ENCODE results near the gene MGLL.

The MGLL gene

GRCh38 chr3:127787571-127788365 is 34.5 kb downstream of the MGLL start:
- no peak for DNase-seq

- no peak for DNase-seq
These were observed 35.2 kb downstream of the MGLL start for GRCh38 chr3:127787071-127787490.

GRCh38 chr3:127786353-127787070 is 35.8 kb downstream of the MGLL start:
- DNase-seq, result no peak

GRCh38 chr3:127785711-127786265 is 36.5 kb downstream of the MGLL start:
- no peak for DNase-seq

GRCh38 chr3:127784865-127785710 is 37.2 kb downstream of the MGLL start:
- DNase-seq, result no peak

- no peak for DNase-seq
These were observed 38.0 kb downstream of the MGLL start for GRCh38 chr3:127784283-127784682.

- no peak for DNase-seq
These were observed 38.6 kb downstream of the MGLL start for GRCh38 chr3:127783642-127784160.

GRCh38 chr3:127783166-127783565 is 39.1 kb downstream of the MGLL start:
- no peak for DNase-seq

- DNase-seq, result no peak
These were observed 40.8 kb downstream of the MGLL start for GRCh38 chr3:127781411-127782001.

GRCh38 chr3:127780536-127781400 is 41.5 kb downstream of the MGLL start:
- DNase-seq, result no peak

GRCh38 chr3:127779747-127780146 is 42.6 kb downstream of the MGLL start:
- DNase-seq, result no peak

GRCh38 chr3:127777921-127778656 is 44.2 kb downstream of the MGLL start:
- DNase-seq, result no peak

GRCh38 chr3:127777332-127777731 is 45.0 kb downstream of the MGLL start:
- DNase-seq, result no peak

- DNase-seq, result no peak
These were observed 46.0 kb downstream of the MGLL start for GRCh38 chr3:127776347-127776746.

- DNase-seq, result no peak
These were observed 46.8 kb downstream of the MGLL start for GRCh38 chr3:127775398-127776109.

- DNase-seq, result no peak
These were observed 47.7 kb downstream of the MGLL start for GRCh38 chr3:127774647-127775046.

GRCh38 chr3:127773752-127774395 is 48.4 kb downstream of the MGLL start:
- DNase-seq, result no peak

GRCh38 chr3:127772827-127773751 is 49.2 kb downstream of the MGLL start:
- no peak for DNase-seq
